Measurements from ENCODE around the gene DEFB121.

The DEFB121 gene

GRCh38 chr20:31363295-31363694 is 42.7 kb downstream of the DEFB121 start:
- no peak for DNase-seq (ENCODE audit: low read depth)

- DNase-seq (ENCODE audit: low read depth), result no peak
Observed at GRCh38 chr20:31355981-31356380, 50.0 kb downstream of the DEFB121 start.
